Fibroblast of lung (primary cell): Measurements from ENCODE around the gene STOM. TPM values are rescaled to one million over a fixed set of nuclear protein-coding genes. Genes with fewer than 3 reads are reported as not detected.

ENCODE experiments used
- DNase-seq, 2 donors: peaks; one replicate each; pipeline versions ENCODE4 v3.0.0 to v3.0.0-alpha.2; 2010; ENCODE audit warnings: low read depth in 2 of 2
- H2AFZ ChIP-seq: 2 replicates; pipeline ENCODE4 v1.5.1; 2012; ENCODE audit warnings: low read length, control low read depth, inconsistent platforms
- H3K27ac ChIP-seq: 2 replicates; pipeline ENCODE4 v1.5.1; 2011; ENCODE audit warnings: low read length, control low read depth; ENCODE audit not compliant: insufficient read depth
- H3K27me3 ChIP-seq: 2 replicates; pipeline ENCODE4 v1.5.1; 2011; ENCODE audit warnings: mild to moderate bottlenecking, low read length; ENCODE audit not compliant: control insufficient read depth, insufficient read depth
- H3K36me3 ChIP-seq: 2 replicates; pipeline ENCODE4 v1.5.1; 2011; ENCODE audit warnings: low read length; ENCODE audit not compliant: control insufficient read depth, insufficient read depth
- H3K4me1 ChIP-seq: 2 replicates; pipeline ENCODE4 v1.5.1; 2011; ENCODE audit warnings: low read length; ENCODE audit not compliant: control insufficient read depth, insufficient read depth; ENCODE audit errors: extremely low read depth
- H3K4me2 ChIP-seq: 2 replicates; pipeline ENCODE4 v1.5.1; 2011; ENCODE audit warnings: low read length, control low read depth; ENCODE audit not compliant: insufficient read depth; ENCODE audit errors: extremely low read depth
- H3K4me3 ChIP-seq, 4 experiments: fragments of 200-600 bp in 1 of 4; sonication (generic) in 1 of 4; replicated peaks in 1 of 4; 2 replicates each; pipeline ENCODE4 v1.5.1; 2011 to 2016; ENCODE audit warnings: low read length in 4 of 4, low read depth in 3 of 4, mild to moderate bottlenecking in 3 of 4, control low read depth in 2 of 4, inconsistent platforms in 1 of 4, mixed read lengths in 1 of 4; ENCODE audit not compliant: insufficient read depth in 1 of 4; ENCODE audit errors: control extremely low read depth in 1 of 4
- H3K79me2 ChIP-seq: 2 replicates; pipeline ENCODE4 v1.5.1; 2012; ENCODE audit warnings: mild to moderate bottlenecking, low read length, inconsistent platforms; ENCODE audit not compliant: control insufficient read depth, insufficient read depth
- H3K9ac ChIP-seq: 2 replicates; pipeline ENCODE4 v1.5.1; 2011; ENCODE audit warnings: mild to moderate bottlenecking, low read length, control low read depth; ENCODE audit not compliant: insufficient read depth
- H3K9me3 ChIP-seq: 2 replicates; pipeline ENCODE4 v1.5.1; 2012; ENCODE audit warnings: low read depth, low read length; ENCODE audit not compliant: control insufficient read depth, insufficient read depth
- H4K20me1 ChIP-seq: 2 replicates; pipeline ENCODE4 v1.5.1; 2011; ENCODE audit warnings: low read length; ENCODE audit not compliant: control insufficient read depth, insufficient read depth; ENCODE audit errors: extremely low read depth
- CTCF ChIP-seq, 2 donors: IDR thresholded peaks in 1 of 2; conservative IDR thresholded peaks in 1 of 2; 1 replicate in 1 of 2; 2 replicates in 1 of 2; pipeline ENCODE4 v1.5.1; 2011 to 2012; ENCODE audit warnings: low read length in 2 of 2, control low read depth in 1 of 2, inconsistent platforms in 1 of 2, low read depth in 1 of 2, mild to moderate bottlenecking in 1 of 2
- EZH2 ChIP-seq: IDR thresholded peaks from 2 replicates; pipeline ENCODE4 v1.5.1; 2012; ENCODE audit warnings: low read length, control low read depth, mild to moderate bottlenecking; ENCODE audit errors: missing control alignments
- polyA plus RNA-seq, 2 donors: library from polyadenylated mRNA; depleted of rRNA in 1 of 2; stranded (reverse) in 1 of 2; unstranded in 1 of 2; fragments of >200 nt; gene quantifications; 2 replicates each; pipeline ENCODE4 v1.2.1, GENCODE V29; 2011 to 2012; ENCODE audit warnings: missing spikeins in 1 of 2
- total RNA-seq: library from RNA; depleted of rRNA; stranded (reverse); fragments of >200 nt; gene quantifications from 2 replicates; pipeline ENCODE4 v1.2.1, GENCODE V29; 2014

STOM gene
- total and polyA plus RNA-seq, 2 donors (not counting 1 experiment from before 2014, with no cell fraction given): 248 to 536 TPM

GRCh38 chr9:121316378-121316777 is 53.7 kb downstream of the STOM start:
- Histone ChIP-seq H4K20me1 (no peaks in the 10 kb centered on the region), H2AFZ (no peak overlapping the region), H3K4me2 (no peak overlapping the region), H3K27me3 (no peaks in the 10 kb centered on the region), H3K79me2 (no peaks in the 10 kb centered on the region), H3K4me1 (peaks cover 3% of the 10 kb centered on the region), H3K9ac (no peak overlapping the region), H3K4me3 (no peak overlapping the region), H3K9me3 (no peaks in the 10 kb centered on the region), H3K36me3 (peaks cover 24% of the 10 kb centered on the region), H3K27ac (no peak overlapping the region)
- DNase-seq: no peak
- no peak for TF ChIP-seq EZH2
- no peak for TF ChIP-seq CTCF (conservative IDR thresholded peaks at IDR 0.05 in 1 of 2, IDR thresholded peaks at IDR 0.05 in 1 of 2; ENCODE audit: low read depth in 1 of 2, low read length in 2 of 2)

- Histone ChIP-seq H3K4me1 (no peaks in the 10 kb centered on the region), H2AFZ (no peak overlapping the region), H3K27me3 (no peaks in the 10 kb centered on the region), H3K9me3 (no peaks in the 10 kb centered on the region), H3K79me2 (no peaks in the 10 kb centered on the region), H4K20me1 (no peaks in the 10 kb centered on the region), H3K27ac (no peak overlapping the region), H3K36me3 (peaks cover 25% of the 10 kb centered on the region), H3K4me2 (no peak overlapping the region), H3K9ac (no peak overlapping the region), H3K4me3 (no peak overlapping the region)
- no peak for TF ChIP-seq EZH2
- TF ChIP-seq CTCF (conservative IDR thresholded peaks at IDR 0.05 in 1 of 2, IDR thresholded peaks at IDR 0.05 in 1 of 2; ENCODE audit: low read depth in 1 of 2, low read length in 2 of 2): no peak
- no peak for DNase-seq
Measured at GRCh38 chr9:121313458-121314152, 56.4 kb downstream of the STOM start.

- Histone ChIP-seq H3K9ac (no peak overlapping the region), H3K27me3 (no peaks in the 10 kb centered on the region), H3K27ac (no peak overlapping the region), H3K4me2 (no peak overlapping the region), H3K79me2 (no peaks in the 10 kb centered on the region), H2AFZ (no peak overlapping the region), H4K20me1 (no peaks in the 10 kb centered on the region), H3K4me1 (no peaks in the 10 kb centered on the region), H3K36me3 (peaks cover 30% of the 10 kb centered on the region), H3K9me3 (no peaks in the 10 kb centered on the region), H3K4me3 (no peak overlapping the region)
- no peak for TF ChIP-seq EZH2
- no peak for TF ChIP-seq CTCF (conservative IDR thresholded peaks at IDR 0.05 in 1 of 2, IDR thresholded peaks at IDR 0.05 in 1 of 2; ENCODE audit: low read depth in 1 of 2, low read length in 2 of 2)
- DNase-seq: no peak
Measured at GRCh38 chr9:121312169-121312568, 57.9 kb downstream of the STOM start.
